ENCODE measurements around the gene KRTAP10-3. TPM values are rescaled to one million over a fixed set of nuclear protein-coding genes. Genes with fewer than 3 reads are reported as not detected.
"Not testable (repeated sequence)": the region's sequence is repeated elsewhere in the genome, so short reads cannot be mapped to it uniquely, and the experiment has no call there.

KRTAP10-3 gene
- total RNA-seq, 3 donors from 2014 or later (not counting 1 experiment from before 2014, with no cell fraction given) = not detected

GRCh38 chr21:44603109-44603875 is 44.7 kb upstream of the KRTAP10-3 start:
- Mint-ChIP-seq H3K27me3 (ENCODE audit: low read depth in 2 of 2) (peaks cover 23 to 44% of the 10 kb centered on the region in 2 donors), H3K4me1 (no peaks in the 10 kb centered on the region), H3K4me3 (no peak overlapping the region), H3K9me3 (peaks cover 2 to 3% of the 10 kb centered on the region in 2 donors), H3K36me3 (no peaks in the 10 kb centered on the region), H3K27ac (no peak overlapping the region)
- WGBS (ENCODE audit: insufficient coverage) = 61% methylated on average over 17 of the region's 17 CpGs
- H3K4me1 ChIP-seq (ENCODE audit: control insufficient read depth, insufficient read depth, low read length) = no peaks in the 10 kb centered on the region
- no peaks in the 10 kb centered on the region for H3K9me3 ChIP-seq (ENCODE audit: control insufficient read depth, insufficient read depth, low read length)
- ATAC-seq (no peak), DNase-seq (no peak)
- H3K27ac ChIP-seq (ENCODE audit: low read length) = no peak overlapping the region
- TF ChIP-seq CTCF (IDR thresholded peaks at IDR 0.05) = no peak
- no peak overlapping the region for H3K4me3 ChIP-seq (ENCODE audit: low read length)
- intact Hi-C loops (cut with micrococcal nuclease) = no loop called here
- H3K27me3 ChIP-seq (ENCODE audit: control insufficient read depth, insufficient read depth, low read length) = no peaks in the 10 kb centered on the region
- no peaks in the 10 kb centered on the region for H3K36me3 ChIP-seq (ENCODE audit: control insufficient read depth, insufficient read depth, low read length)

GRCh38 chr21:44602463-44602850 is 43.9 kb upstream of the KRTAP10-3 start:
- DNase-seq (no peak), ATAC-seq (no peak)
- H3K9me3 ChIP-seq (ENCODE audit: control insufficient read depth, insufficient read depth, low read length) = no peaks in the 10 kb centered on the region
- intact Hi-C loops (cut with micrococcal nuclease) = no loop called here
- Mint-ChIP-seq H3K36me3 (no peaks in the 10 kb centered on the region), H3K9me3 (peaks cover 2 to 3% of the 10 kb centered on the region in 2 donors), H3K27ac (no peak overlapping the region), H3K4me3 (no peak overlapping the region), H3K4me1 (no peaks in the 10 kb centered on the region), H3K27me3 (ENCODE audit: low read depth in 2 of 2) (peaks cover 24 to 36% of the 10 kb centered on the region in 2 donors)
- no peaks in the 10 kb centered on the region for H3K27me3 ChIP-seq (ENCODE audit: control insufficient read depth, insufficient read depth, low read length)
- TF ChIP-seq CTCF (IDR thresholded peaks at IDR 0.05) = no peak
- no peak overlapping the region for H3K4me3 ChIP-seq (ENCODE audit: low read length)
- H3K36me3 ChIP-seq (ENCODE audit: control insufficient read depth, insufficient read depth, low read length) = no peaks in the 10 kb centered on the region
- H3K27ac ChIP-seq (ENCODE audit: low read length) = no peak overlapping the region
- no peaks in the 10 kb centered on the region for H3K4me1 ChIP-seq (ENCODE audit: control insufficient read depth, insufficient read depth, low read length)
- 85% methylated on average over 20 of the region's 21 CpGs for WGBS (ENCODE audit: insufficient coverage)

GRCh38 chr21:44601596-44602462 is 43.2 kb upstream of the KRTAP10-3 start:
- no peaks in the 10 kb centered on the region for H3K4me1 Mint-ChIP-seq
- intact Hi-C loops (cut with micrococcal nuclease) = no loop called here
- peaks cover 20 to 34% of the 10 kb centered on the region in 2 donors for H3K27me3 Mint-ChIP-seq (ENCODE audit: low read depth in 2 of 2)
- H3K27me3 ChIP-seq (ENCODE audit: control insufficient read depth, insufficient read depth, low read length) = no peaks in the 10 kb centered on the region
- no peaks in the 10 kb centered on the region for H3K4me1 ChIP-seq (ENCODE audit: control insufficient read depth, insufficient read depth, low read length)
- H3K9me3 ChIP-seq (ENCODE audit: control insufficient read depth, insufficient read depth, low read length) = no peaks in the 10 kb centered on the region
- H3K9me3 Mint-ChIP-seq = peaks cover 2 to 3% of the 10 kb centered on the region in 2 donors
- DNase-seq = no peak
- no peak overlapping the region for H3K4me3 ChIP-seq (ENCODE audit: low read length)
- no peak for TF ChIP-seq CTCF (IDR thresholded peaks at IDR 0.05)
- H3K36me3 Mint-ChIP-seq = no peaks in the 10 kb centered on the region
- H3K27ac Mint-ChIP-seq = no peak overlapping the region
- H3K4me3 Mint-ChIP-seq = no peak overlapping the region
- no peak overlapping the region for H3K27ac ChIP-seq (ENCODE audit: low read length)
- no peak for ATAC-seq
- 84% methylated on average over 23 of the region's 23 CpGs for WGBS (ENCODE audit: insufficient coverage)
- no peaks in the 10 kb centered on the region for H3K36me3 ChIP-seq (ENCODE audit: control insufficient read depth, insufficient read depth, low read length)

- H3K27me3 ChIP-seq (ENCODE audit: control insufficient read depth, insufficient read depth, low read length); H3K27ac ChIP-seq (ENCODE audit: low read length); H3K4me3 ChIP-seq (ENCODE audit: low read length); intact Hi-C loops (cut with micrococcal nuclease); H3K9me3 Mint-ChIP-seq; H3K36me3 Mint-ChIP-seq; H3K4me1 ChIP-seq (ENCODE audit: control insufficient read depth, insufficient read depth, low read length); H3K4me1 Mint-ChIP-seq; DNase-seq; H3K36me3 ChIP-seq (ENCODE audit: control insufficient read depth, insufficient read depth, low read length); H3K4me3 Mint-ChIP-seq; H3K27ac Mint-ChIP-seq; ATAC-seq; H3K9me3 ChIP-seq (ENCODE audit: control insufficient read depth, insufficient read depth, low read length): not testable (repeated sequence)
- peaks cover 17 to 27% of the 10 kb centered on the region in 2 donors for H3K27me3 Mint-ChIP-seq (ENCODE audit: low read depth in 2 of 2)
- 87% methylated on average over 10 of the region's 10 CpGs for WGBS (ENCODE audit: insufficient coverage)
These were observed 42.5 kb upstream of the KRTAP10-3 start for GRCh38 chr21:44601091-44601490.

- H3K36me3 Mint-ChIP-seq; H3K27ac Mint-ChIP-seq; H3K4me3 ChIP-seq (ENCODE audit: low read length); H3K9me3 ChIP-seq (ENCODE audit: control insufficient read depth, insufficient read depth, low read length); H3K27me3 ChIP-seq (ENCODE audit: control insufficient read depth, insufficient read depth, low read length); H3K4me1 ChIP-seq (ENCODE audit: control insufficient read depth, insufficient read depth, low read length); intact Hi-C loops (cut with micrococcal nuclease); H3K4me3 Mint-ChIP-seq; H3K36me3 ChIP-seq (ENCODE audit: control insufficient read depth, insufficient read depth, low read length); DNase-seq; H3K4me1 Mint-ChIP-seq; H3K9me3 Mint-ChIP-seq; ATAC-seq; H3K27ac ChIP-seq (ENCODE audit: low read length): not testable (repeated sequence)
- peaks cover 13 to 20% of the 10 kb centered on the region in 2 donors for H3K27me3 Mint-ChIP-seq (ENCODE audit: low read depth in 2 of 2)
- 87% methylated on average over 23 of the region's 23 CpGs for whole genome bisulfite sequencing (ENCODE audit: insufficient coverage)
These were observed 41.8 kb upstream of the KRTAP10-3 start, which contains the start of gene KRTAP10-7 for GRCh38 chr21:44600118-44600978. Gene KRTAP10-7, plus strand, starts transcription at chr21:44600597. Its CDS starts 25 bp downstream, at chr21:44600622.

All from natural killer cell (primary cell).